ENCODE data around the gene ALKBH5.

ALKBH5 gene

DNA sequence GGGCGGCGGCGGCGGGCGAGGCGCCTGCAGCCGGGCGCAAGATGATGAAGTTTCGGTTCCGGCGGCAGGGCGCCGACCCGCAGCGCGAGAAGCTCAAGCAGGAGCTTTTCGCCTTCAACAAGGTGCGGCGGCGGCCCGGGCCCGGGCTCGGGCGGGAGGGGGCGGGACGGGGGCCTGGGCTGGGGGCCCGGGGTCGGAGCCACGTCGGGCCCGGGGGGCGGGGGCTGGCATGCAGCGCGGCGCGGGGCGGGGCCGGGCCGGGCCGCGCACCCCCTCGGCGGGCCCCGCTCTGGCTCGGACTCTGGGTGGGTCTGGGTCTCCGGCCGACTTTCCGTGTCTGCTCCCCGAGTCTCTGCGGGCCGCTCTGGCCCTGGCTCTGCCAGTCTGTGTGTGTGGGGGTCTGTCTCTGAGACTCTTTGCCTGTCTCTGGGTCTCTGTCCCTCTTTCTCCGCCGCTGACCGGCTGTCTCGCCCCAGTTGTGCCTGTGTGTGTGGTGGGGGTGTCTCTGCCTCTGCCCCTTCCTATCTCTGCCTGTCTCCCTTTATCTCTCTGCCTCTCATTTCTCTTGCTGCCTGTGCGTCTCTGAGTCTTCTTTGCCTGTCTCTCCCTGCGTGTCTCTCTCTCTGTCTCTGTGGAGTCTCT, 42.1 kb downstream of the ALKBH5 start:
- H3K9ac ChIP-seq: no peak overlapping the region
- H3K4me2 ChIP-seq (ENCODE audit: low read length): peak overlapping the region; percentile 91
- TF ChIP-seq, protein P1, sequence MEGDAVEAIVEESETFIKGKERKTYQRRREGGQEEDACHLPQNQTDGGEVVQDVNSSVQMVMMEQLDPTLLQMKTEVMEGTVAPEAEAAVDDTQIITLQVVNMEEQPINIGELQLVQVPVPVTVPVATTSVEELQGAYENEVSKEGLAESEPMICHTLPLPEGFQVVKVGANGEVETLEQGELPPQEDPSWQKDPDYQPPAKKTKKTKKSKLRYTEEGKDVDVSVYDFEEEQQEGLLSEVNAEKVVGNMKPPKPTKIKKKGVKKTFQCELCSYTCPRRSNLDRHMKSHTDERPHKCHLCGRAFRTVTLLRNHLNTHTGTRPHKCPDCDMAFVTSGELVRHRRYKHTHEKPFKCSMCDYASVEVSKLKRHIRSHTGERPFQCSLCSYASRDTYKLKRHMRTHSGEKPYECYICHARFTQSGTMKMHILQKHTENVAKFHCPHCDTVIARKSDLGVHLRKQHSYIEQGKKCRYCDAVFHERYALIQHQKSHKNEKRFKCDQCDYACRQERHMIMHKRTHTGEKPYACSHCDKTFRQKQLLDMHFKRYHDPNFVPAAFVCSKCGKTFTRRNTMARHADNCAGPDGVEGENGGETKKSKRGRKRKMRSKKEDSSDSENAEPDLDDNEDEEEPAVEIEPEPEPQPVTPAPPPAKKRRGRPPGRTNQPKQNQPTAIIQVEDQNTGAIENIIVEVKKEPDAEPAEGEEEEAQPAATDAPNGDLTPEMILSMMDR (IDR thresholded peaks at IDR 0.05): no peak
- H2AFZ ChIP-seq: peak overlapping the region; percentile 77
- no peak overlapping the region for H3K27ac ChIP-seq
- no peaks in the 10 kb centered on the region for H3K9me3 ChIP-seq (ENCODE audit: control insufficient read depth, low read length)
- no peaks in the 10 kb centered on the region for H3K36me3 ChIP-seq (ENCODE audit: control insufficient read depth, insufficient read depth, low read length)
- peak overlapping the region; percentile 65 for H3K4me3 ChIP-seq (ENCODE audit: low read depth, low read length)
- peaks cover 4% of the 10 kb centered on the region for H3K4me1 ChIP-seq
- H3K79me2 ChIP-seq: no peaks in the 10 kb centered on the region
- H3K27me3 ChIP-seq (ENCODE audit: control insufficient read depth, insufficient read depth, low read length): no peaks in the 10 kb centered on the region

DNA sequence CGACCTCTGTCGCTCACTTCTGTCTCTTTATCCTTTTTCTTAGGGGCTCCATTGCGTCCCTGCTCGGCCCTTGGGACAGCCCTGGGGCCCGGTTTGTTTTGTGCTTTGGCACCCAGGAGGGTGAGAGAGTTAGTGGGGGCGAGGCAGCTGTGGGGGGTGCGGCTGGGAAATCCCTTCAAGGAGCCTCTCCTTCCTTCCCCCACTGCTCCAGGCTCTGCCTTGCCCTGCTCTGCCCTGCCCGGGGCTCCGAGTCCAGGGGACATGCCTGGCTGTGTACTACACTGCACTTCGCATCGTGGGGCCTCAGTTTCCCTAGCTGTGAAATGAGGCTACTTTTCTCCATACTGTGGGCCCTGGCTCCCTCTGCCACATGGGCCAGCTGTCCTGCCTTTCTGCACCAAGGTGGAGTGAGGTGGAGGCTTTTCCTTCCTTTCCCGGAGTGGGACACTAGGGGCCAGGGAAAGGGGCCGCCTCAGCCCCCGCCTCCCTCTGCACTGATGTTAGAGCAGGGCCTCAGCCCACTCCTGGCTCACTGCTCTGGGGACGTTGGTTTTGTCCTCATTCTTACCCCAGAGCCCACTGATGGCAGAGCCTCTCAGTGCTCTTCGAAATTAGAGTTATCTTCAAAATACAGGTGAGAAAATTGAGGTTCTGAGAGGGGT, 42.8 kb downstream of the ALKBH5 start:
- Histone ChIP-seq H3K9me3 (ENCODE audit: control insufficient read depth, low read length) (no peaks in the 10 kb centered on the region), H2AFZ (peak overlapping the region; percentile 77), H3K4me2 (ENCODE audit: low read length) (peak overlapping the region; percentile 91), H3K36me3 (ENCODE audit: control insufficient read depth, insufficient read depth, low read length) (no peaks in the 10 kb centered on the region), H3K27ac (no peak overlapping the region), H3K4me1 (peaks cover 4% of the 10 kb centered on the region), H3K27me3 (ENCODE audit: control insufficient read depth, insufficient read depth, low read length) (no peaks in the 10 kb centered on the region), H3K79me2 (no peaks in the 10 kb centered on the region), H3K9ac (no peak overlapping the region), H3K4me3 (ENCODE audit: low read depth, low read length) (peak overlapping the region; percentile 65)
- TF ChIP-seq, protein P1 (IDR thresholded peaks at IDR 0.05): no peak

DNA sequence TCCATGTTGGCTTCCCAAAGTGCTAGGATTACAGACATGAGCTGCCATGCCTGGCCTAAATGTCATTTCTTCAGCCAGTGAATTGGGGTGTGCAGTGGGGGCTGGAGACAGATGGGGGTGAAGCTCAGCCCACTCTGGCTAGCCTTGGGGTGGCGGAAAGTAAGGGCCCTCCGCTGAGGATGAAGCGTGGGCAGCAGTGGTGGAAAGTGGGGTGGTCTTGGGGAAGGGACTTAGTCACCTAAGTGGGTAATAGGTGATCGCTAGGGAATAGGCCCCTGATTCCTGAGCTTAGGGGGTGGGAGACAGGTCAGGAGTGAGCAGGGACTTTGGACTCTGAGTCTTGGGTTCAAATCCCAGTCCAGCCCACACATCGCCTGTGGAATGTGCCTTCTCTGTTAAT, 44.0 kb downstream of the ALKBH5 start:
- Histone ChIP-seq H3K27ac (no peak overlapping the region), H3K27me3 (ENCODE audit: control insufficient read depth, insufficient read depth, low read length) (no peaks in the 10 kb centered on the region), H2AFZ (no peak overlapping the region), H3K9me3 (ENCODE audit: control insufficient read depth, low read length) (no peaks in the 10 kb centered on the region), H3K4me3 (ENCODE audit: low read depth, low read length) (no peak overlapping the region), H3K79me2 (no peaks in the 10 kb centered on the region), H3K4me2 (ENCODE audit: low read length) (no peak overlapping the region), H3K9ac (no peak overlapping the region), H3K36me3 (ENCODE audit: control insufficient read depth, insufficient read depth, low read length) (no peaks in the 10 kb centered on the region), H3K4me1 (peaks cover 4% of the 10 kb centered on the region)
- TF ChIP-seq, protein P1 (IDR thresholded peaks at IDR 0.05): no peak

DNA sequence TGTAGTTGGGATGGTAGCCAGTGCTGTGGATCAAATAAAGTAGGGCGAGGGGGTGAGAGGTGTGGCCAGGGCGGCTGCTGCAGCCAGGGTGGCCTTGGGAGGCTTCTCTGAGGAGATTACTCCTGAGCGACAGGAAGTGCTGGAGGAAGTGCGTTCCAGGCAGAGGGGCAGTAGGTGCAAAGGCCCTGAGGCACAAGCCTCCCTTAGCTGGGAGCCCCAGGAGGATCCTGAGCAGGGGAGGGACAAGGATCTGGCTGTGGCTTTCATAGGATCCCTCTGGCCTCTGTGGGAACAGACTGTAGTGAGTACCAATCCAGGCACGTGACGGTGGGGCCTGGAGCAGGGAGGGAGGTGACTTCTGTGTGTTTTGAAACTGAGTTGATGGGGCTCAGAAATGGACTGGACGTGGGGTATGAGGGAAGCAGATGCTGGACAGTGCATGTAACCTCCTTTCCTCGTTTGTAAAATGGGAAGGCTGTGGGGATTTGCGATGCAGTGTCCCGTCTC, 44.6 kb downstream of the ALKBH5 start:
- no peak overlapping the region for H3K4me3 ChIP-seq (ENCODE audit: low read depth, low read length)
- H3K4me2 ChIP-seq (ENCODE audit: low read length): no peak overlapping the region
- TF ChIP-seq, protein P1 (IDR thresholded peaks at IDR 0.05): no peak
- H2AFZ ChIP-seq: no peak overlapping the region
- peaks cover 4% of the 10 kb centered on the region for H3K4me1 ChIP-seq
- H3K9ac ChIP-seq: no peak overlapping the region
- H3K79me2 ChIP-seq: no peaks in the 10 kb centered on the region
- no peak overlapping the region for H3K27ac ChIP-seq
- no peaks in the 10 kb centered on the region for H3K9me3 ChIP-seq (ENCODE audit: control insufficient read depth, low read length)
- H3K27me3 ChIP-seq (ENCODE audit: control insufficient read depth, insufficient read depth, low read length): no peaks in the 10 kb centered on the region
- H3K36me3 ChIP-seq (ENCODE audit: control insufficient read depth, insufficient read depth, low read length): no peaks in the 10 kb centered on the region
